ENCODE measurements around the gene RAB9B.
"Not testable (repeated sequence)": the region's sequence is repeated elsewhere in the genome, so short reads cannot be mapped to it uniquely, and the experiment has no call there.

The RAB9B gene

DNA sequence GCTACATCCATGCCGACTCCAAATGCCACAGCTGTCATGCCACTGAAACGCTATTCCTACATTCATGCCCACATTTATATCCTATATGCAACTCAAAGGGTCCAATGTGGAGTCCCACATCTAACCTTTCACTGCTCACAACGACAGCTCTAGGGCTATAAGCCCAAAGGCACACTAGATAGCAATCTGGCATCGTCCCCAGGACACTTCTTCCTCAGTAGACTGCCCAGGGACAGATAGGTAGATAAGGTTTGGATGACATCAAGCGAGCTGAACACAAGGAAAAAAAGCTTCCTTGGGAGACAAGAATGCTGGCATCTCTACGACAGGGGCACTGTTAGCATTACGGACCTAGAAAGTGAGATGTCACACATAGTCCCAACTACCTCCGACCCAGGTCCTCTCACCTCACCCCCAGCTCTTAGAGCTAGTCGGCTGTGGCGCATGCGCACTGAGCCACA, 685 bp downstream of the RAB9B start:
- POLR2A ChIA-PET = no interaction called here
- TF ChIP-seq, protein P1, sequence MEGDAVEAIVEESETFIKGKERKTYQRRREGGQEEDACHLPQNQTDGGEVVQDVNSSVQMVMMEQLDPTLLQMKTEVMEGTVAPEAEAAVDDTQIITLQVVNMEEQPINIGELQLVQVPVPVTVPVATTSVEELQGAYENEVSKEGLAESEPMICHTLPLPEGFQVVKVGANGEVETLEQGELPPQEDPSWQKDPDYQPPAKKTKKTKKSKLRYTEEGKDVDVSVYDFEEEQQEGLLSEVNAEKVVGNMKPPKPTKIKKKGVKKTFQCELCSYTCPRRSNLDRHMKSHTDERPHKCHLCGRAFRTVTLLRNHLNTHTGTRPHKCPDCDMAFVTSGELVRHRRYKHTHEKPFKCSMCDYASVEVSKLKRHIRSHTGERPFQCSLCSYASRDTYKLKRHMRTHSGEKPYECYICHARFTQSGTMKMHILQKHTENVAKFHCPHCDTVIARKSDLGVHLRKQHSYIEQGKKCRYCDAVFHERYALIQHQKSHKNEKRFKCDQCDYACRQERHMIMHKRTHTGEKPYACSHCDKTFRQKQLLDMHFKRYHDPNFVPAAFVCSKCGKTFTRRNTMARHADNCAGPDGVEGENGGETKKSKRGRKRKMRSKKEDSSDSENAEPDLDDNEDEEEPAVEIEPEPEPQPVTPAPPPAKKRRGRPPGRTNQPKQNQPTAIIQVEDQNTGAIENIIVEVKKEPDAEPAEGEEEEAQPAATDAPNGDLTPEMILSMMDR (IDR thresholded peaks at IDR 0.05; ENCODE audit: insufficient read depth, low read length, missing control alignments) = no peak
- CTCF ChIA-PET = interaction anchor here (1.5 to 2.5 kb wide), 3 partner anchors 10 to 305 kb away, joined by 6 to 21 read pairs (median 8); no protein-coding TSS in a partner anchor
- no peak for DNase-seq (ENCODE audit: low read depth, low spot score)
- H3K4me3 ChIP-seq (ENCODE audit: low read depth, low read length) = peak overlapping the region; percentile 62

- no peak overlapping the region for H3K4me3 ChIP-seq (ENCODE audit: low read depth, low read length)
- DNase-seq (ENCODE audit: low read depth, low spot score) = no peak
- POLR2A ChIA-PET = no interaction called here
- CTCF ChIA-PET = interaction anchor here (2.1 to 2.5 kb wide), 2 partner anchors 14 to 306 kb away, joined by 8 to 21 read pairs; no protein-coding TSS in a partner anchor
- TF ChIP-seq, protein P1 (IDR thresholded peaks at IDR 0.05; ENCODE audit: insufficient read depth, low read length, missing control alignments) = no peak
These were observed 1.2 kb downstream of the RAB9B start for GRCh38 chrX:103830848-103831247.

DNA sequence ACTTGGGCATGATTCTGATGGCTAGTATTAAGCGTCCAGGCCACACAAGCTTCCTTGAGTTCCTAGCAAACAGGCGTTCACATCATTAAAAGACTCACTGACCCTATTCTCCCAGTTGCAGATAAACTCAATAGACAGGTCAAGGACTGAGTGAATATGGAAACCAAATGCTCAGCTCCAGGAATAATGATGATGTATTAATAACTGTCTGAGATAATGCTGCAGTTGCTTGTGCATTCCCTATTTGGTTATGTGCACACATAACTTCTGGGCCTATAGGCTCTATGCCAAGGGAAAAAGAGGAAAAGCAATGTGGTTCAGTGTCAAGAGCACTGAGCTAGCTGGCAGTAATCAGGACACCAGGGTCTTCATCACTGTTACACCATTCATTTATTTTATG, 3.5 kb downstream of the RAB9B start:
- ChIA-PET POLR2A (no interaction called here), CTCF (interaction anchor here (1.4 kb wide), 1 partner anchor 308 kb away, joined by 3 read pairs; no protein-coding TSS in a partner anchor)
- no peak for DNase-seq (ENCODE audit: low read depth, low spot score)

GRCh38 chrX:103825881-103826280, 6.2 kb downstream of the RAB9B start:
- no peak overlapping the region for H3K4me3 ChIP-seq (ENCODE audit: low read depth, low read length)
- ChIA-PET CTCF (no interaction called here), POLR2A (no interaction called here)
- TF ChIP-seq, protein P1 (IDR thresholded peaks at IDR 0.05; ENCODE audit: insufficient read depth, low read length, missing control alignments) = no peak
- DNase-seq (ENCODE audit: low read depth, low spot score) = no peak

More for the DNA sequence above, 3.5 kb downstream of the RAB9B start:
- no peak overlapping the region for H3K4me3 ChIP-seq (ENCODE audit: low read depth, low read length)
- TF ChIP-seq, protein P1 (IDR thresholded peaks at IDR 0.05; ENCODE audit: insufficient read depth, low read length, missing control alignments) = no peak

DNA sequence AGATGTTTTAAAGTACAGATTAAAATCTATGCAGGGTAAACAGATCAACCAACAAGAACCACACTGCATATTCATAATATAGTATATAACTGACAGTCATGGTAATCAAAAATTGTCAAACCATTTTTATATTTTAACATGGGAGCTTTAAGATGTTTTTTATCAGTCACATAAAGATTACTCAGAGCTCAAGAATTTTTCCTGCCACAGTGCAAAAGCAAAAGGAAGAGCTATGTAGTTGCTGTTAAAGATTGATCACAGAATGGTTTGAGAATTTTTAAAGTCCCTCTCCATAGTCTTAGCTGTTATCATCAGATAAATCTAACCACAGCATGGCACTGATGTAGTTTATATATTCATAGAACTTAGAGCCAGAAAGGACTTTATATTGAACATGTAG, 8.5 kb downstream of the RAB9B start:
- TF ChIP-seq, protein P1 (IDR thresholded peaks at IDR 0.05; ENCODE audit: insufficient read depth, low read length, missing control alignments) = no peak
- CTCF ChIA-PET = interaction anchor here (0.7 to 1.6 kb wide), 4 partner anchors 22 to 112 kb away, joined by 3 to 6 read pairs (median 4); no protein-coding TSS in a partner anchor

GRCh38 chrX:103820802-103821201, 11.3 kb downstream of the RAB9B start:
- POLR2A ChIA-PET; H3K4me3 ChIP-seq (ENCODE audit: low read depth, low read length); DNase-seq (ENCODE audit: low read depth, low spot score); CTCF ChIA-PET: not testable (repeated sequence)

More for the DNA sequence above, 8.5 kb downstream of the RAB9B start:
- no peak overlapping the region for H3K4me3 ChIP-seq (ENCODE audit: low read depth, low read length)
- no peak for DNase-seq (ENCODE audit: low read depth, low spot score)
- POLR2A ChIA-PET = interaction anchor here (0.9 kb wide), 1 partner anchor 139 kb away, joined by 3 read pairs; no protein-coding TSS in a partner anchor
